Prostate gland (tissue), 2 donors: ENCODE results near the gene NEDD8.

Source experiments
- POLR2A ChIP-seq: fragments of 450-650 bp; IDR thresholded peaks from one replicate; pipeline ENCODE4 v1.6.1; 2016; ENCODE audit warnings: antibody characterized with exemption, mild to moderate bottlenecking
- POLR2AphosphoS5 ChIP-seq: sonication (generic); formaldehyde crosslinking; IDR thresholded peaks from one replicate; pipeline ENCODE4 v1.6.1; 2017; ENCODE audit warnings: antibody characterized with exemption
- TF ChIP-seq, protein P1 (sequence below), 4 experiments: fragments of 200-600 bp in 2 of 4; fragments of 450-650 bp in 2 of 4; sonication (generic) in 2 of 4; IDR thresholded peaks; 1 replicate in 3 of 4; 2 replicates in 1 of 4; pipeline ENCODE4 v1.5.1; 2016 to 2019; ENCODE audit warnings: antibody characterized with exemption in 4 of 4, mild to moderate bottlenecking in 2 of 4, moderate library complexity in 2 of 4

GRCh38 chr14:24167469-24168114, 64.6 kb downstream of the NEDD8 start:
- TF ChIP-seq, protein P1, sequence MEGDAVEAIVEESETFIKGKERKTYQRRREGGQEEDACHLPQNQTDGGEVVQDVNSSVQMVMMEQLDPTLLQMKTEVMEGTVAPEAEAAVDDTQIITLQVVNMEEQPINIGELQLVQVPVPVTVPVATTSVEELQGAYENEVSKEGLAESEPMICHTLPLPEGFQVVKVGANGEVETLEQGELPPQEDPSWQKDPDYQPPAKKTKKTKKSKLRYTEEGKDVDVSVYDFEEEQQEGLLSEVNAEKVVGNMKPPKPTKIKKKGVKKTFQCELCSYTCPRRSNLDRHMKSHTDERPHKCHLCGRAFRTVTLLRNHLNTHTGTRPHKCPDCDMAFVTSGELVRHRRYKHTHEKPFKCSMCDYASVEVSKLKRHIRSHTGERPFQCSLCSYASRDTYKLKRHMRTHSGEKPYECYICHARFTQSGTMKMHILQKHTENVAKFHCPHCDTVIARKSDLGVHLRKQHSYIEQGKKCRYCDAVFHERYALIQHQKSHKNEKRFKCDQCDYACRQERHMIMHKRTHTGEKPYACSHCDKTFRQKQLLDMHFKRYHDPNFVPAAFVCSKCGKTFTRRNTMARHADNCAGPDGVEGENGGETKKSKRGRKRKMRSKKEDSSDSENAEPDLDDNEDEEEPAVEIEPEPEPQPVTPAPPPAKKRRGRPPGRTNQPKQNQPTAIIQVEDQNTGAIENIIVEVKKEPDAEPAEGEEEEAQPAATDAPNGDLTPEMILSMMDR (IDR thresholded peaks at IDR 0.05) = no peak
- TF ChIP-seq POLR2AphosphoS5 (no peak), POLR2A (no peak)
